HG03575 (cell line): Measurements from ENCODE around the gene LYPLA2.
"Not testable (repeated sequence)": the region's sequence is repeated elsewhere in the genome, so short reads cannot be mapped to it uniquely, and the experiment has no call there.

Experiments
- ATAC-seq: cut with Tn5 transposase; IDR thresholded peaks from one replicate; pipeline ENCODE4 v1.9.1; 2021; ENCODE audit not compliant: unreplicated experiment, insufficient number of reproducible peaks, low FRiP score; ENCODE audit errors: extremely low read depth

The LYPLA2 gene

DNA sequence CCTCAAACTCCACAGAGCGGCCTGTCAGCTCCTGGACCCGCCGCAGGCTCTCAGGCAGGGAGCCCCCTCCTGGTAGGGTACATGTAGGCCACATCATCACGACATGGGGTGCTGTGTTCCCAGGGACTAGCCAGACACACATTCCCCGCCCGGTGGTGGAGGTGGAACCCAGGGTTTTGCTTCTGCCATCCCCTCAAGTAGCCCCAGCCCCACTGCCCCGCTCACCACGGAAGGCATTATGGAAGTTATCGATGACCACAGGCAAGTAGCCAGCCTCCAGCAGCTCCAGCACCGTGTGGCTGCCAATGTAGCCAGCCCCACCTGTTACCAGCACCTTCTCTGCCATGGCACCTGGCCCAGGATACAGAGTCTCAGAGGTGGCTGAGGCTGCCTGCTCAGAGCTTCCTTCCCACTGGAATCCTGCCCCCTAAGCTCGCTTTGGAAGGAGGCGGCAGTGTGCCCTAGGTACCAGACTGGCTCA, 7.8 kb downstream of the LYPLA2 start:
- ATAC-seq = no peak

DNA sequence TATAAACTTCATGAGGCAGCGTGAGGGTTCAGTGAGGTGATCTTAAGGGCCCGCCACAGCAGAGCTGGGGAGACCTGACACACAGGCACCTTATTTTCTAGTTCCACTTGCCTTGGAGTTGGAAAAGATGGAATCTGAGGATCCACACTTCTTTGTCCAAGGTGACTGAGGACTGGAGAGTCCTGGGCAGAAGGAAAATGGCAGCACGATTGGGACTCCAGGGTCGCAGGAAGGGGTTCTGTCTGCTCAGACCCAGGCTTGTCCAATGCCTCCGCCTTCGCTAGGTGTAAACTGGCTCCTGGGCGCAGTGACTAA, 8.3 kb downstream of the LYPLA2 start:
- no peak for ATAC-seq

DNA sequence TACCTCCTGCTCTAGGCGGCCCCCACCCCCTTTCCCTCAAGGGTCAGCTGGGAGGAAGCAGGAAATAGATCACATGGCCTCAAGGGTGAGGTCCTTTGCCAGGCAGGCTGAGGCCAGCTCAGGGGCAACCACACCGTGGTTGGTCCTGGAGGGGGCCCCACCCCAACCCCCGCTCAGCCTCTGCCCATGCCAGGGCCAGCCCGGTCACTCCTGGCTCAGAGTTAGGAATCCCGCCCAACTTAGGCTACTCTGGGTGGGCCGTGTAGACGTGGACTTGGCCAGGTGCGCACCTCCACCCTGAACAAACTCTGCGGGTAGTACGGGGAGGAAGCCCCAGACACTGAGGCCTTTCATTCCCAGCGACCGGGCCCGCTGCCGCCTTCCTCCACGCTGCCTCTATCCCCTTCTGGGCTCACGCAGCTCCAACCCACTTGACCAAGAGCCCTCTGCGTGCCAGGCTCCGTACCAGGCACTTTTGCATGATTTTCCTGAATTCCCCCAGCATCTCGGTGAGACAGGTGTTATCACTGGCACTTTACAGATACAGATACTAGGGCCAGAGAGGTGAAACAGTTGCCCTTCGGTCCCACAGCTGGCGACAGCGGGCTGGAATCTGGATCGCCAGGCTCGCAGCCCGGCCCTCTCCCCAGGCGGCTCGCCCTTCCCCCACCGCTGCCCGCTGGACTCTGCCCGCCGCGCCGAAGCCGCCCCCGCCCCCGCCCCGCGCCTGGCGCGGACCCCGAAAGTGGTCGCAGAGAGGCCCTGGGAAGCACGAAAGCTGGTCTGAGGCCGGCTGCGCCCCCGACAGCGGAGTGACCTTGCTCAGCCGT, 8.8 kb downstream of the LYPLA2 start:
- ATAC-seq = no peak

DNA sequence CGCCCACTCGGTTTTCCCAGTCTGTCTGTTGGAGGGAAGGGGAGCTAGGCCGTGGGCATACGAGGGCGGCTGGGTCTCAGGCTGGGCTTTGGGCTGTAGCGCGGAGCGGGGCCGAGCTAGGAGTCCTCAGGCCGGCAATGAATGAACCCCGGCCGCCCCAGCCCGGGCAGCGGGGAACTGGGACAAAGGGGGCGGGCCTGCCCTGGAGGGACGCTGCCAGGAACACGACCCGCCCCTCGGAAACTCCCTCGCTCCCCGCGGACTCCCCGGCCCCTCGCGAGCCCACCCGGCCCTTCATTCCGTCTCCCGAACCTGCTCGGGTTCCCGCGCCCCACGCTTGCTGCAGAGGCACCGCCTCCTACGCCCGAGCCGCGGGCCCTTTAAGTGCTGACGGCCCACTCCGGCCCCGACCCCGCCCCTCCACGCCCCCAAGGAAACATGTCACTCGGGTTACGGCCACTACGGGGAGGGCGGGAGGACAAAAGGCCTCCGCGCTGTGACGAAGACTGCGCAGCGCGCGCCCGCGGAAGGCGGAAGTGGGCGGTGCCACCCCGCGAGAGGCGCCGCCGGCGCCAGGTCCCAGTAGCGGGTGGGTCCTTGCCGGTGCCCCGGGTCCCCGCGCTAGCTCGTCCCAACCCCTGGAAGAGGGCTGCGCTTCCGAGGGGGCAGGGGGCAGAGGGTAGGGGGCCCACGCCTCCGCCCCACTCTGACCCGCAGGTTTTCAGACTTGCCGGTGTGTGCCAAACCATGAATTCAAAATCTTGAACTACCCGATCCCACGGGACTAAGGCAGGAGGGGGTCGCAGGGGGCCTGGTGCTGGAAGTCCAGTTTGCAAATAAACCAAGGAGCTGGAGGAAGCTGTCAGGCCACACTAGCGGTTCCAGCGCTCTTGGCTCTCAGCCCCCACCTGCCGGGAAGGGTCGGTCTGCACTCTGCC, 9.7 kb downstream of the LYPLA2 start, which contains the start of gene GALE:
TSS of gene GALE (minus strand) at position 355 of the 938 bp plus-strand sequence. CDS start 1,747 bp downstream, outside the sequence.
- no peak for ATAC-seq

DNA sequence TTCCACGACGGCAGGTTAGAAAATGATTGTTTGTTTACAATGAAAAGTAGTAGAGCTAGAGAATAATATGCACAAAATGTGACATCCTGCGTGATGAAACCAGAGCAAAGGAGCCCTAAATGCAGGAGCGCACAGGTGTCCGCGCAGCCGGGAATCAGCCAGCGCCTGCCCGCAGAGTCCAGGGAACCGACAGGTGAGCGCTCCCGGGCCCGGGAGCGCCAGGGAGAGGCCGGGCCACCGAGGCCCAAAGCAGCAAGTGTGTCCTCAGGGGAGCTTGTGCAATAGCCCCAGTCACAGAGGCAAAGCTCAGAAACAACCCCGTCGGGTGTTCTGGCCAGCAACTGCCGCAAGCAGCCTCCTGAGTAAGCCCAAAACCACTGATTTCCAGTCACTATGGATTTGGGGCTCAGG, 10.4 kb downstream of the LYPLA2 start:
- no peak for ATAC-seq

DNA sequence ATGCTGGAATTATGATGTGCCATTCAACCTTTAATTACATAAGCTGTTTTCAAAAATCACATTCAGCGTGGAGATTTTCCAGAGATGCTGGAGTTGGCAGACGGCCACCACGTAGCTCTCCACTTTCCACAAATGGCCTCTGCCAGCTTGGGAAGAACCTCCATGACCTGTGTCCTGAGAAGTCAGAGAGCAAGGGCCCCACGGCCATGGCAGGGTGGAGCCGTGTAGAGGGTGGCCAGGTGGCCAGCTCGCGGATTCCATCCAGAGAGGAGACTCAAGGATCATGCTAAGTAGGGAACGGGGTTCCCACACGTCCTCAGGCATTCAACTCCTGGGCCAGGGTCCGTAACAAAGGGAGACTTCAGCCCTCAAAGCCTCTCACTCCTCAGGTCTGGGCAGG, 10.9 kb downstream of the LYPLA2 start:
- no peak for ATAC-seq

DNA sequence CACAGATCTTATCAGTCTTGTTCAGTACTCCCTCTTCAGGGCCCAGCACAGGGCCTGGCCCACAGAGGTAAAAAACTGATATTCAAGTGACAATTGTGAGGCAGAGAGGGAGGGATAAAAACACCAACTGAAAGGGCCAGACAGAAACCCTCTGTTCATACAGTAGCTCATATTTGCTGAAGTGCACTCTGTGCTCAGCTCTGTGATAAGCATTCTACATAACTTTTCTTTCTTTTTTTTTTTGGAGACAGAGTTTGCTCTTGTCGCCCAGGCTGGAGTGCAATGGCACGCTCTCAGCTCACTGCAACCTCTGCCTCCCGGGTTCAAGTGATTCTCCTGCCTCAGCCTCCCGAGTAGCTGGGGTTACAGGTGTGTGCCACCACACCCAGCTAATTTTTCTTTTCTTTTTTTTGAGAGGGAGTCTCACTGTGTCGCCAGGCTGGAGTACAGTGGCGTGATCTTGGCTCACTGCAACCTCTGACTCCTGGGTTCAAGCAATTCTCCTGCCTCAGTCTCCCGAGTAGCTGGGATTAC, 11.9 kb downstream of the LYPLA2 start:
- not testable (repeated sequence) for ATAC-seq

DNA sequence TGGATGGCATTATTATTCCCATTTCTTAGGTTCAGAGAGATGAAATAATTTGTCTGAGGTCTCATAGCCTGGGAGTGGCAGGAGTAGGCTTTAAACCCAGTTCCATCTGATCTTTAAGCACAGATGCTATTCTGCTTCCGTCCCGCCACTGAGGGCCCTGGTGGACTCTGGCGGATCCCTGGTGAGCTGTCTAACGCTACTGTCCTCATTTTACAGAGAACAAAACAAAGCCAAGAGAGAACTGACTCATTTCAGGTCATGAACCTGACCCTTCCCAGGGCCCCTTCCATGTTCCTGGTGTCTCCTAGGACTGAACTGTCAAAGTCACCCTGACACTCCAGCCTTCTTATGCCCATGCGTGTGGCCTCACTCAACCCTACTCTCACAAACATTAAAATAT, 12.7 kb downstream of the LYPLA2 start:
- ATAC-seq = no peak

DNA sequence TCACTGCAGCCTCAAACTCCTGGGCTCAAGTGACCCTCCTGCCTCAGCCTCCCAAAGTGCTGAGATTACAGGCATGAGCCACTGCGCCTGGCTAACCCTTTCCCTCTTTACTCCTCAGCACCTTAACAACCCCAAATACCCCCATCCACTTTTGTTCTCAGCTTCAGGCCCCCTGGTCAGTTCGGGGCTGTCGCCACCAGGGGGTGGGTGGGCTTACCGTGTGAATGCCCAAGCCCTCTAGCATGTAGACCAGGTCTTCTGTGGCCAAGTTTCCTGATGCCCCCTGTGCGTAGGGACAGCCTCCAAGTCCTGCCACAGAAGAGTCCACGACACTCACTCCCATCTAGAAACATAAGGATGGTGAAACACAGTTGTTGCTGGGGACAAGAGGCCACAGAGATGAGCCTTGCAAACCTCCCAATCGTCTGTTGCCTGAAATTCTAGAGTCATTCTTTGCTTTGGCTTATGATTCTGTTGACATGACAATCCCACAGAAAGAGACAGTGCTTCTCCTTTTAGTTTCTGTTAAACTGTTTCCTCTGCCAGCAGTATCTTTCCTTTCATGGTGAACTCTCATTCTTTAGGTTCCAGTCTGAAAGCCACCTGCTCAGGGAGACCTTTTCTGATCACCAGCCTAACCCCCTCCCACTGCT, 13.4 kb downstream of the LYPLA2 start:
- ATAC-seq = no peak

DNA sequence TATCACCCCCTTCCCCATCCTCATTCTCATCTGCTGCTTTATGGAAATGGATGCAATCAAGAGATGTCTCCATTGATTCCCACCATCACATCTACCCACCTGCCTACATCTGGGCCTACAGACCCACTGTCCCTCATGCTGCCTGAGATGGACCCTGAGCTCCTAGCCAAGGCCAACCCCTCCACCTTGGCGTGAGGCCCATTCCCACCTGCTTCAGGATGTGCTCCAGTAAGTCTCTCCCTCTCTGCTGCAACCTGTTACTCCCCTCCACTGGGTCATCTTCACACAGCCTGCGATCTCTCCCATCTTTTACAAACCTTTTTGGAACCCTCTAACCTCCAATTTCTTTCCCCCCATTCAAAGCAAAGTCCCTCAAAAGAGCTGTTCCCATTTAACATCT, 14.1 kb downstream of the LYPLA2 start:
- no peak for ATAC-seq

DNA sequence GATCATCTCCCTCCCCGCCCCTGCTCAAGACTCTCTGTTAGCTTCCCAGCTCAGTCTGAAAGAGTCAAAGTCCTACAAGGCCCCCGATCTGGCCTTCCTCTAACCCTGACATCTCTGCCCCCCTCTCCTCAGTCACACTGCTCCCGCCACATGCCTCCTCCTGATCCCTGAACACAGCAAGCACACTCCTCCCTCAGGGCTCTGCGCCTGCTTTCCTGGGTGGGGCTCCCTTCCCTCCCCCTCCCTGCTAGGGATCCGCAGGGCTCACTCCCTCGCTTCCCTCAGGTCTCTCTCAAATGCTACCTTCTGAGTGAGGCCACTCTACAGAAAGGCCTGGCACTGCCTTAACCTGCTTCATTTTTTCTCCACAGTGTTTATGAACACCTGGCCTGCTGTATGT, 15.3 kb downstream of the LYPLA2 start:
- no peak for ATAC-seq

DNA sequence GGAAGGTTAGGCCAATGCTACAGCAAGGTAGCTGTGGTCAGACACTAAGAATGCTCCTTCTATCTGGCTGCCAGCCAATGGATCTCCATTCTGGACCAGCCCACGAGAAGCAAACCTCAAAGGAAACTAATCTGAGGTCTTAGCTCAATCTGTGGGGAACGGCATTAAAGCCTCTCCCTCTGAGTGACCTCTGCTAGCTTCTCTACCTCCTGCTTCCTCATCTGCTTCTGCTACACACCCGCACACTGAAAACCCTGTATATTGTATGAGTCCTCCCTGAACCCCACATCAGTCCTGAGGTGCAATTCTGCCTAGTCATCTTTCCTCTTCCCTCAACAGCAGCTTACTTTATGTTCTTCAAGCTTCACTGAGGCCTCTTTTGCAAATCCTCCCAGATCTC, 16.5 kb downstream of the LYPLA2 start:
- no peak for ATAC-seq

DNA sequence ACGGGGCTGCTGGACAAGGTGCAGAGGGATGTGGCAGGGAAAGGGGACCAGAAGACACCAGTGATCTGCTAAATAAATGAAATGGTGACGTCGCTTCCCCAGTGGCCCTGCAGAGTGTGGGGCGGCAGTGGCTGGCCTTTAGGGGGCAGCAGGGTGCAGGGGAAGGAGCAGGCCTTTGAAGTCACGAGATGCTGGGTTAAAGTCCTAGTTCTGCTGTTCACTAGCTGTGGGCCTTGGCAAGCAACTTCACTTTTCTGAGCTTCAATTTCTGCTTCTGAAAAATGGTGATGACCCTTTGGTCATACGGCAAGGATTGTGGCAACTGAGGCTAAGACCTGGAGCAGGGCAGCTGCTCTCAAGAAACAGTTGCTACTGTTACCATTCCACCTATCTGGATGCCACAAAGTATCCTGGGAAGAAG, 18.8 kb downstream of the LYPLA2 start:
- no peak for ATAC-seq

DNA sequence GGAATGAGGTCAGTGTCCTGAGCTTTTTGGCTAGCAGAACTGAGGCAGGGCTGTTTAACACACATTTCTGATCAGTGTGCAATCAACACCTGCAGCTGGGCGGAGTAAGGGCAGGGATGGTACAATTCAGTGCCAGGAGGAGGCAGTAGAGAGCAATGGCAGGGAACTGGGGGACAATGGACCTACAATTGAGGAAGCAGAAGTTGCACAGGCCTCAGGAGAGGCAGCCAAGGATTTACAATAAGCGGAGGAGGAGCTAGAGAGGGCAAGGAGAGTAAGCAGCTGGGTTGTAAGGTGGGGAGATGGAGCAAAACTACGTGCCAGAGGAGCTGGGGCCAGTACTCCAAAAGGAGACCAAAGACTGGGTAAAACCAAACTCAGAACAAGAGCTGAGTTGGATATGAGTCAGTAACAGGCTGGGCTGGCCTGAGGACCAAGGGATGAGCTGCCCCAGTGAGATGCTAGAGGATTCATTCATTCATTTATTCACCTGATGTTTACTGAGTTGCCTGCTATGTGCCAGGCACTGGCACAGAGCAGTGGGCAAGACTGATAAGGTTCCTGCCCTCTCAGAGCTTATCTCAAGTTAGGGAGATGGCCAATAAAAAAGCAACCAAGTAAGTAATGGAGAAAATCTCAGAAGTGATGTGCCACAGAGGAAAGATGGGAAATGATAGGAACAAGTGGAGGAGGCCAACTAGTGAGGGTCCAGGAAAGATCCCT, 20.0 kb downstream of the LYPLA2 start:
- no peak for ATAC-seq

DNA sequence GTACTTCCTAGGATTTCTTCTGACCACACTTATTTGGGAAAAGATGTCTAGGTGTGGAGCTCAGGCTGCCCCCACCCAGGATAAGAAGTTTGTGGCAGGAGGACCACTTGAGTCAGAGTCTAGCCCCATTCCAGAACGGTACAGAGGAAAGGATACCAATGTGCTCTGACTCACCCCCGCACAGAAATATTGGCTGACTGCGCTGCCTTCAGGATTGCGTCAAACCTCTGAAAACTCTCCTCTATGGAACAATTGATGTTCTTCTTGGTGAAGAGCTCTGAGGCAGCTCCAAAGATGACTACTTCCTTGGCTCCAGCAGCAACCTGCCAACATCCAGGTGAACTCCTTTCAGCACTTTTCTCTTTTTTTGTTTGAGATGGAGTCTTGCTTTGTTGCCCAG, 23.1 kb downstream of the LYPLA2 start:
- ATAC-seq = no peak

DNA sequence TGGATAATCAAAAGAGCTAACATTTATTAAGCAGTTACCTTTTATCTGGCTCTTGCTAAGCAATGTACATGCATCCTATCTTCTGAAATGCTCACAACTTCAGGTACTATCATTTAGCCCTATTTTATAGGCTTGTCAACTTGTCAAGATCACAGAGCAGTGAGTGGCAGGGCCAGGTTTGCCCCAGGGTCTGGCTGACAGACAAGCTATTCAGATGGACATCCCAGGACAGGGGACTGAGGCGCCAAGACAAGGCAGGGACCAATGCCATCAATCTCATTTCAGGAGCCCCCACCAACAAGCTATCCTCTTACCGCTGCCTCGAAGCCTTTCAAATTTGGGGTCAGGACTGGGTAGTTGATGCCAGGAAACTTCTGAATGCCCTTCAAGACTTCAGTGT, 25.4 kb downstream of the LYPLA2 start:
- ATAC-seq = no peak

DNA sequence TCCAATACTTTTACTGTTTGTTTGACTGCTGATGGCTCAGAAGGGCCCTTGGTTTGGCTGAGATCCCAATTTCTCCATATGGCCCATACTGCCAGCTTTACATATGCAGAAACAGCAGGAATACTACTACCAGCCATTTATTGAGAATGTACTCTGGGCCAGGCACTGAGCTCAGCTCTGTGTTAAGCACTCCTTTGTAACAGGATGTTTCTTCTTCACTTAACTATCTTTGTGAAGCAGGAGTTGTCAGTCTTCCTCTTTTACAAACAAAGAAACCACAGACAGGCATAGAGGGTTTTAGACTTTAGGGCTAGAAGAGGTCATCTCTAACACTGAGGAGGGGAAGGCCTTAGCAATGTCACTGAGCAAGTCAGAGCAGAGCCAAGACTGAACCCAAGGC, 26.0 kb downstream of the LYPLA2 start:
- ATAC-seq = no peak

DNA sequence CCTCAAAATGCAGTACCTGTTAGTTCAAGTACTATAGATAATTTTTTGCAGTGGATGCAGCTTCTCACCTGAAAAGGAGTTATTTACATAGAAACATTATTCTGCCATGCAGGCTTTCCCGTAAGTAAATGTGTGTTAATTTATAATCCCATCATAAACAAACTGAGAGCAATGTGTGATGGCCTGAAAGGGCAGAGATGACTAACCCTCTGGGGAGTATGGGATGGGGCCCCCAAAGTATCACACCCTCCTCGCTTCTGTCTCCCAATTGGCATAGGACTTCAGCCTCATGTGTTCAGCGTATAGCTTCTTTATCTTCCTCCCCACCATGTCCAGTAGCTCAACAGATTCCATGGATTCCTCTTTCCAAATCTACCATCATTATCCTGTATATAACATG, 26.7 kb downstream of the LYPLA2 start:
- no peak for ATAC-seq

DNA sequence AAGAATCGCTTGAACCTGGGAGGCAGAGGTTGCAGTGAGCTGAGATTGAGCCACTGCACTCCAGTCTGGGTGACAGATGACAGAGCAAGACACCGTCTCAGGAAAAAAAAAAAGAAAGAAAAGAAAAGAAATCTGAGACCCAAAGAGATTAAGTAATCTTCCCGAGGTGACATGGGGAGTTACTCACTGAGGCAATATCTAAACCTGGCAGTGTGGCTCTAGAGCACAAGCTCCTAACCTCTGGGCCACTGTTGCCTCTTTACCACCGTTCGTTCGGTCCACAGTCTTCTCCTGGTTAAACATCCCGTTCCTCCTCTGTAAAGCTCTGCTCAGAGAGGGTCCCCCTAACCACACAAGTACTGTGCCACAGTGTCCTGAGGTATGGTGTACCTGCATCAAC, 32.8 kb downstream of the LYPLA2 start:
- no peak for ATAC-seq
